ENCODE measurements around the gene RPRD1B. TPM values are rescaled to one million over a fixed set of nuclear protein-coding genes. Genes with fewer than 3 reads are reported as not detected.

The RPRD1B gene
- total RNA-seq, 5 donors from 2014 or later (not counting 1 experiment from before 2014, with no cell fraction given) = 38.3 to 46.6 (median 40.5) TPM

DNA sequence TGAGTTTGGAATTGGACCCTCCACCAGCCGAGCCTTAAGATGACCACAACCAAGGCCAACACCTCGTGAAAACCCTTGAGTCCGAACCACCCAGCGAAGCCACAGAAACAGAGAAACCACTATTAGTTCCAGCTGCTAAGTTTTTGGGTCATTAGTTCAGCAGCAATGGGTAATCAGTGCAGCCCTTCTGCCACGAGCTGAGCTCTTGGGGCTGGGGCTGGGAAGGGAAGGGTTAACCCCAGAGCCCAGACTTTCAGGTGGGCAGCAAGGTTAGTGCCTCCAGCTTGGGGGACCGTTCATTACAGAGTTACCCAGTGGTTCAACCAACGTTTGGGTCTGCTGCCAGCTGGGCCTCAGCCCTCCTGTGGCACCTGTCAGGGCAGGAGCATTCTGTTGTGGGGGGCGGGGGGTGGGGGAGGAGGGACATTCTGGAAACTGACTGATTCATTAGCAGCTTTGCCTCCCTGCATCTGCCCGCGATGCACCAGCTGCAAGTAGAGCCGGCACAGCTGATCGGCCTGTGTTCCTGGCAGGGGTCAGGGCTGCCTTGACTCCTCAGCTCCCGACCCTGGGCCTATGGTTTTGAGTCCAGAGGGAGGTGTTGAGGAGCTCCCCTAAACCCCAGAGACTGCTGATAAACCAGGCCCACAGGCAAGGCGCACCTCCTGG lies 78.8 kb downstream of the RPRD1B start:
- DNase-seq = no peak
- H3K4me1 Mint-ChIP-seq = no peaks in the 10 kb centered on the region
- 77% methylated on average over 12 of the region's 14 CpGs for WGBS (ENCODE audit: insufficient coverage)
- no peaks in the 10 kb centered on the region for H3K9me3 Mint-ChIP-seq
- no peaks in the 10 kb centered on the region for H3K4me1 ChIP-seq (ENCODE audit: control insufficient read depth in 1 of 2, extremely low read depth in 1 of 2, insufficient read depth in 2 of 2, low read length in 2 of 2)
- no peak overlapping the region for H3K4me3 ChIP-seq (ENCODE audit: control insufficient read depth in 1 of 2, extremely low read depth in 1 of 2, low read length in 1 of 2)
- no peak for ATAC-seq (replicated peaks in 1 of 4)
- H3K4me3 Mint-ChIP-seq = no peak overlapping the region
- no peaks in the 10 kb centered on the region for H3K36me3 ChIP-seq (ENCODE audit: control insufficient read depth in 2 of 2, extremely low read depth in 1 of 2, insufficient read depth in 1 of 2, low read length in 1 of 2)
- H3K27me3 Mint-ChIP-seq = no peaks in the 10 kb centered on the region
- no peaks in the 10 kb centered on the region for H3K36me3 Mint-ChIP-seq
- ChIA-PET POLR2A (no interaction called here), CTCF (no interaction called here)
- H3K27ac ChIP-seq (ENCODE audit: low read length) = no peak overlapping the region
- no peaks in the 10 kb centered on the region for H3K9me3 ChIP-seq
- H3K27me3 ChIP-seq (replicated peaks in 1 of 2; ENCODE audit: control insufficient read depth in 2 of 2, extremely low read depth in 1 of 2, insufficient read depth in 2 of 2, low read length in 1 of 2) = no peaks in the 10 kb centered on the region
- no peak overlapping the region for H3K27ac Mint-ChIP-seq

DNA sequence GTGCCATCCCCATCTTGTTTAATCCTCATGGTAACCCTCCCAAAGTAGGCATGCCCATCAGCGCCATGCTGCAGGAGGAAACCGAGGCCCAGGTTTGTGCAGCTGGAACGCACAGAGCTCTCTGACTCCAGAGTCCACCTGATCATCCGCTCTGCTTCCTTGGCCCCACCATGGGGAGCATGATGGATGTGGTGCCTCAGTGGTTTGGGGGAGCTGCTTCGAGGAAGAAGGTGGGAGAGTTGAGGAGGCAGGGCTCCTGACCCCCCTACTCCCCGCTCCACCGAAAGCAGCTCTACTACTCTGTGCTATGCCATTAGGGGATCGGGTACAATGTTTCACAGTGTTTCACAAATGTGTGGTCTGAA lies 79.4 kb downstream of the RPRD1B start:
- no peaks in the 10 kb centered on the region for H3K27me3 Mint-ChIP-seq
- DNase-seq (no peak), ATAC-seq (replicated peaks in 1 of 4) (no peak)
- Histone ChIP-seq H3K4me3 (ENCODE audit: control insufficient read depth in 1 of 2, extremely low read depth in 1 of 2, low read length in 1 of 2) (no peak overlapping the region), H3K9me3 (no peaks in the 10 kb centered on the region), H3K27ac (ENCODE audit: low read length) (no peak overlapping the region), H3K36me3 (ENCODE audit: control insufficient read depth in 2 of 2, extremely low read depth in 1 of 2, insufficient read depth in 1 of 2, low read length in 1 of 2) (no peaks in the 10 kb centered on the region), H3K27me3 (replicated peaks in 1 of 2; ENCODE audit: control insufficient read depth in 2 of 2, extremely low read depth in 1 of 2, insufficient read depth in 2 of 2, low read length in 1 of 2) (no peaks in the 10 kb centered on the region), H3K4me1 (ENCODE audit: control insufficient read depth in 1 of 2, extremely low read depth in 1 of 2, insufficient read depth in 2 of 2, low read length in 2 of 2) (no peaks in the 10 kb centered on the region)
- H3K36me3 Mint-ChIP-seq = no peaks in the 10 kb centered on the region
- H3K27ac Mint-ChIP-seq = no peak overlapping the region
- ChIA-PET CTCF (no interaction called here), POLR2A (no interaction called here)
- no peak overlapping the region for H3K4me3 Mint-ChIP-seq
- no peaks in the 10 kb centered on the region for H3K9me3 Mint-ChIP-seq
- 85% methylated on average over 2 of the region's 8 CpGs for WGBS (ENCODE audit: insufficient coverage)
- H3K4me1 Mint-ChIP-seq = no peaks in the 10 kb centered on the region

DNA sequence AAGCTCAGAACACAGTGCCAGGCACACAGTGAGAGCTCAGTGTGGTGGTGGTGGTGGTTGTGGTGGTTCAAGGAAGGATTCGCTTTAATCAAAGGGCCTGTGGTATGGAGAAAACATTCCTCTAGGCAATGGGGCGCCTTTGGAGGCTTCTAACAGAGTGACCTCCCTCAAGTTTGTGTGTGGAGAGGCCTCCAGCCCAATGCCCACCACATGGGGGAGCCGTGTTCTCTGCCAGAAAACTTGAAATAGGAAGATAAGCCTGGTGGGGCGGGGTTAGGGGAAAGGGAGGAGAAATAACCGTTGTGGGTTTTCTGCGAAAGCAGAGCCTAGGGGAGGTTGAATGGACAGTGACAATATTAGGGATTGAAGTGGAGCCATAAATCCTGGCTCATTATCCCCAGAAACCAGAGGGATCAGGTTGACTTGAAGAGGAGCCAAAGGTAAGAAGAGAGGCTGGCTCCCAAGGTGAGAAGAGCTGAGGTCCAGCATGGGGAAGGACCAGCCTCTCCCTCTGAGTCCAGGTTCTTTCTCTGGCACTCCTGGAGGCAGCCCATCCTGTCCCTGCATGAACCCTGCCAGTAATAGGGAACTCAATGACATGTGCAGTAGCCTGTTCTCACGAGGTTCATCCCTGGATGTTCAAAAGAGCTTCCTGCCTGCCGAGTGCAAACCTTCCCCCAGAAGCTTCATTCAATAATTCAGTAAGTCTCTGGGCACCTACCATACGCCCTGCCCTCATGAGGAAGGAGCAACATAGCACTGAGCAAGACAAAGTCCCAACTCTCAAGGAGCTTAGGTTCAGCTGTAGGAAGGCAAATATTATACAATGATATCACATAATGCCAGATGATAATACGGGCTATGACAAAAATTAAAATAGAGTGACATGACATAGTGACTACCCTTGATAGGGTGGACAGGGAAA lies 80.1 kb downstream of the RPRD1B start:
- peak in 2 of 35 experiments; percentile 8 to 12 for DNase-seq
- Mint-ChIP-seq H3K27ac (no peak overlapping the region), H3K9me3 (no peaks in the 10 kb centered on the region), H3K4me3 (no peak overlapping the region), H3K36me3 (no peaks in the 10 kb centered on the region), H3K4me1 (no peaks in the 10 kb centered on the region), H3K27me3 (no peaks in the 10 kb centered on the region)
- H3K27me3 ChIP-seq (replicated peaks in 1 of 2; ENCODE audit: control insufficient read depth in 2 of 2, extremely low read depth in 1 of 2, insufficient read depth in 2 of 2, low read length in 1 of 2) = no peaks in the 10 kb centered on the region
- POLR2A ChIA-PET = no interaction called here
- CTCF ChIA-PET = no interaction called here
- WGBS (ENCODE audit: insufficient coverage) = 28% methylated on average over 4 of the region's 10 CpGs
- H3K36me3 ChIP-seq (ENCODE audit: control insufficient read depth in 2 of 2, extremely low read depth in 1 of 2, insufficient read depth in 1 of 2, low read length in 1 of 2) = no peaks in the 10 kb centered on the region
- H3K4me3 ChIP-seq (ENCODE audit: control insufficient read depth in 1 of 2, extremely low read depth in 1 of 2, low read length in 1 of 2) = no peak overlapping the region
- H3K27ac ChIP-seq (ENCODE audit: low read length) = no peak overlapping the region
- no peaks in the 10 kb centered on the region for H3K4me1 ChIP-seq (ENCODE audit: control insufficient read depth in 1 of 2, extremely low read depth in 1 of 2, insufficient read depth in 2 of 2, low read length in 2 of 2)
- ATAC-seq (replicated peaks in 1 of 4) = no peak
- no peaks in the 10 kb centered on the region for H3K9me3 ChIP-seq

DNA sequence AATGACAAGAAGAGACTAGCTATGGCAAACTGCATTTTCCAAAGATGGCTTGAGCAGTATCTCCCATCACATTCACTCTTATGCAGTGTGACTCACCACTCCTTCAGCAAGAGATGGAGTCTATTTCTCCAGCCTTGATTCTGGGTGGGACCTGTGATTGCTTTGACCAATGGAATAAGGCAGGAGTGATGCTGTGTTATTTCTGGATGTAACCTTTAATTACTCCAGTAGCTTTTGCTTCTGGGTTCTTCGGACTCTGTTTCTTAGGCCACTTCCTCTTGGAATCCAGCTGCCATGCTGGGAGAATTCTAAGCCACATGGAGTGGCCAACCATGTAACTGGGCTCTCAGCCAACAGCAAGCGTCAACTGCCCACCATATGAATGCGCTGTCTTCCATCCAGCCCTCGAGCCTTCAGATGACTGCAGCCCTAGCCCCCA lies 80.8 kb downstream of the RPRD1B start:
- ChIA-PET POLR2A (no interaction called here), CTCF (no interaction called here)
- no peak overlapping the region for H3K27ac ChIP-seq (ENCODE audit: low read length)
- Mint-ChIP-seq H3K36me3 (no peaks in the 10 kb centered on the region), H3K4me3 (no peak overlapping the region), H3K27me3 (no peaks in the 10 kb centered on the region), H3K4me1 (no peaks in the 10 kb centered on the region), H3K9me3 (no peaks in the 10 kb centered on the region), H3K27ac (no peak overlapping the region)
- H3K4me3 ChIP-seq (ENCODE audit: control insufficient read depth in 1 of 2, extremely low read depth in 1 of 2, low read length in 1 of 2) = no peak overlapping the region
- DNase-seq = no peak
- H3K9me3 ChIP-seq = no peaks in the 10 kb centered on the region
- WGBS (ENCODE audit: insufficient coverage) = 100% methylated on average over 1 of the region's 4 CpGs
- no peak for ATAC-seq (replicated peaks in 1 of 4)
- no peaks in the 10 kb centered on the region for H3K27me3 ChIP-seq (replicated peaks in 1 of 2; ENCODE audit: control insufficient read depth in 2 of 2, extremely low read depth in 1 of 2, insufficient read depth in 2 of 2, low read length in 1 of 2)
- H3K36me3 ChIP-seq (ENCODE audit: control insufficient read depth in 2 of 2, extremely low read depth in 1 of 2, insufficient read depth in 1 of 2, low read length in 1 of 2) = no peaks in the 10 kb centered on the region
- no peaks in the 10 kb centered on the region for H3K4me1 ChIP-seq (ENCODE audit: control insufficient read depth in 1 of 2, extremely low read depth in 1 of 2, insufficient read depth in 2 of 2, low read length in 2 of 2)

DNA sequence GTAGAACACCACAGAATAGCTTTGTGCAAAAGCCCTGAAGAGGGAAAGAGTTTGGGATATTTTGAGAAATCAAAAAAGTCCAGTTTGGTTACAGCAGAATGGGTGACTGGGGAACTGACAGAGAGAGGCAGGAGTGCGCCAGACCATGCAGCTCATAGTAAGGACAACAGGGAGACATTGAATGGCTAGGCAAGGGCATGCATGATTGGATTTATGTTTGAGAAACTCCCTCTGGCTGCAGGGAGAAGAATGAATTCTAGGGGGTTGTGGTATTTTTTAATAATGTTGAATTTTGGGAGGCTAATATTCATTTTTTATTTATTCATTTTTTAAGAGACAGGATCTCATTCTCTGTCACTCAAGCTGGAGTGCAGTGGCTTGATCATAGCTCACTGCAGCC lies 81.7 kb downstream of the RPRD1B start:
- WGBS (ENCODE audit: insufficient coverage) = 100% methylated on average over 1 of the region's 1 CpG
- ChIA-PET POLR2A (no interaction called here), CTCF (no interaction called here)
- H3K36me3 Mint-ChIP-seq = no peaks in the 10 kb centered on the region
- no peak overlapping the region for H3K27ac Mint-ChIP-seq
- ATAC-seq (replicated peaks in 1 of 4) (no peak), DNase-seq (no peak)
- no peaks in the 10 kb centered on the region for H3K9me3 Mint-ChIP-seq
- Histone ChIP-seq H3K9me3 (no peaks in the 10 kb centered on the region), H3K27me3 (replicated peaks in 1 of 2; ENCODE audit: control insufficient read depth in 2 of 2, extremely low read depth in 1 of 2, insufficient read depth in 2 of 2, low read length in 1 of 2) (no peaks in the 10 kb centered on the region), H3K27ac (ENCODE audit: low read length) (no peak overlapping the region), H3K4me3 (ENCODE audit: control insufficient read depth in 1 of 2, extremely low read depth in 1 of 2, low read length in 1 of 2) (no peak overlapping the region), H3K4me1 (ENCODE audit: control insufficient read depth in 1 of 2, extremely low read depth in 1 of 2, insufficient read depth in 2 of 2, low read length in 2 of 2) (no peaks in the 10 kb centered on the region), H3K36me3 (ENCODE audit: control insufficient read depth in 2 of 2, extremely low read depth in 1 of 2, insufficient read depth in 1 of 2, low read length in 1 of 2) (no peaks in the 10 kb centered on the region)
- no peaks in the 10 kb centered on the region for H3K27me3 Mint-ChIP-seq
- H3K4me1 Mint-ChIP-seq = no peaks in the 10 kb centered on the region
- no peak overlapping the region for H3K4me3 Mint-ChIP-seq

DNA sequence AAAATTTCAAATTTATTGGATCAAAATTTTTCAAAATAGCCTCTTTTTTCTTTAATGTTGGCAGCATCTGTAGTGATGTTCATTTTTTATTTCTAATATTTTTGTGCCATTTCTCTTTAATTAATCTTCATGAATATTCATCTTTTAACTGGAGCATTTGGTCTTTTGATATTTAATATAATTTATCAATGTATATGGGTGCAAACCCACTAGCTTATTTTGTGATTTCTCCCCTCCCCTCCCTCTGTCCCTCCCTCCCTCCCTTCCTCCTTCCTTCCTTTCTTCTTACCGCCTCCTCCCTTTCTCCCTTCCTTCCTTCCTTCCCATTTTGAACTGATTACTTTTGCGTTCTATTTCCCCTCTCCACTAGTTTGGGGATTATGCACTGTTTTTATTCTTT lies 82.3 kb downstream of the RPRD1B start:
- no CpG with 5 or more reads among the region's 2 CpGs for WGBS (ENCODE audit: insufficient coverage)
- DNase-seq (no peak), ATAC-seq (replicated peaks in 1 of 4) (no peak)
- Histone ChIP-seq H3K27me3 (replicated peaks in 1 of 2; ENCODE audit: control insufficient read depth in 2 of 2, extremely low read depth in 1 of 2, insufficient read depth in 2 of 2, low read length in 1 of 2) (no peaks in the 10 kb centered on the region), H3K9me3 (no peaks in the 10 kb centered on the region), H3K36me3 (ENCODE audit: control insufficient read depth in 2 of 2, extremely low read depth in 1 of 2, insufficient read depth in 1 of 2, low read length in 1 of 2) (no peaks in the 10 kb centered on the region), H3K27ac (ENCODE audit: low read length) (no peak overlapping the region), H3K4me1 (ENCODE audit: control insufficient read depth in 1 of 2, extremely low read depth in 1 of 2, insufficient read depth in 2 of 2, low read length in 2 of 2) (no peaks in the 10 kb centered on the region), H3K4me3 (ENCODE audit: control insufficient read depth in 1 of 2, extremely low read depth in 1 of 2, low read length in 1 of 2) (no peak overlapping the region)
- ChIA-PET CTCF (no interaction called here), POLR2A (no interaction called here)
- no peaks in the 10 kb centered on the region for H3K4me1 Mint-ChIP-seq
- H3K9me3 Mint-ChIP-seq = no peaks in the 10 kb centered on the region
- no peak overlapping the region for H3K27ac Mint-ChIP-seq
- no peaks in the 10 kb centered on the region for H3K36me3 Mint-ChIP-seq
- H3K4me3 Mint-ChIP-seq = no peak overlapping the region
- H3K27me3 Mint-ChIP-seq = no peaks in the 10 kb centered on the region
